HuH-7 (cell line): ENCODE results near the gene SLC35A1.

Source experiments
- DNase-seq: peaks from one replicate; pipeline ENCODE4 v3.0.0; 2011; ENCODE audit warnings: low spot score

SLC35A1 gene

DNA sequence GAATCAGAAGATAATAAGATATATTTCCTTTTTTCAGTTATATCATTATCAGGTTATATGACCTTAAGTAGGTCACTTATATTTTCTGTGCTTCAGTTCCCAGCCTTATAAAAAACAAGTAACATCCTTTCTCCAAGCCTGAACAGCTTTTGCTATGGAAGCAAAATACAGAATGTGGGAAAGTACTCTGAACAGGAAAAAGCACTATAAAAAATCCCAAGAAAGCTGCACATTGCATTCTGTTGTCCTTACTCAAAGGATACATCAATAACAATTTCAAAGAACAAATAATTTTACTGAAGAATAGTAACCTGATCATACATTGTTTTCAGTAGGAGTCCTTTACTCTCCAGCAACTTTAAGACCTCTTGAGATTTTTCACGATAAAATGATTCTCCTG, 56.4 kb downstream of the SLC35A1 start:
- no peak for DNase-seq

DNA sequence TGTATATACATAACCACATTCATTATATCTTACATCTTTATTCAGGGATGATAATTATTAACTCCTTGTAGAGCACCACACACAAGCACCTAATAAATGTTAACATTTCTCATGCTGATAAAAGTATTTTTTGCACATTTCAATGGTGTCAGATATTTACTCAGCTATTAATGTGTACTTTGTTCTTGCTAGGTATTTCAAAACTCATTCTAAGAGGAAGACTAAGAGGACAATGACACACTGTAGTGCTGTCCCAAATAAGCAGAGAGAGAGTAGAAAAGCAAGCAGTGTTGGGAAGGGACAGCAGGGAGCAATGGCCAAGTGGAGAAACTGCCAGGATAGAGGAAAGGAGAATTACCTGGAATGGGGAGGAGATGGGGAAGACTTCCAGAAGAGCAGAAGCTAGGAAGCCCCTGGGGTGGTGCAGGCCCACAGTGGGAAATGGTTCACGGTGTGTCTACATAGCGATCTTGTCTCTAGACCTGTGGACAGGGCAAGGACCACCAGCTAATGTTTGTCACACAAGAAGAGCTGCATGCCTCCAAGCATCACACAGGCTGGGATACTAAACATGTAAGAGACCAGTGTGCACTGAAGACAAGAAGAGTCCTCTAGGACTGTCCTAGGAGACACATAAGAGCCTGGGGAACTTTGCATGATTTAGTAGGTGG, 61.7 kb downstream of the SLC35A1 start:
- DNase-seq = peak; percentile 43

DNA sequence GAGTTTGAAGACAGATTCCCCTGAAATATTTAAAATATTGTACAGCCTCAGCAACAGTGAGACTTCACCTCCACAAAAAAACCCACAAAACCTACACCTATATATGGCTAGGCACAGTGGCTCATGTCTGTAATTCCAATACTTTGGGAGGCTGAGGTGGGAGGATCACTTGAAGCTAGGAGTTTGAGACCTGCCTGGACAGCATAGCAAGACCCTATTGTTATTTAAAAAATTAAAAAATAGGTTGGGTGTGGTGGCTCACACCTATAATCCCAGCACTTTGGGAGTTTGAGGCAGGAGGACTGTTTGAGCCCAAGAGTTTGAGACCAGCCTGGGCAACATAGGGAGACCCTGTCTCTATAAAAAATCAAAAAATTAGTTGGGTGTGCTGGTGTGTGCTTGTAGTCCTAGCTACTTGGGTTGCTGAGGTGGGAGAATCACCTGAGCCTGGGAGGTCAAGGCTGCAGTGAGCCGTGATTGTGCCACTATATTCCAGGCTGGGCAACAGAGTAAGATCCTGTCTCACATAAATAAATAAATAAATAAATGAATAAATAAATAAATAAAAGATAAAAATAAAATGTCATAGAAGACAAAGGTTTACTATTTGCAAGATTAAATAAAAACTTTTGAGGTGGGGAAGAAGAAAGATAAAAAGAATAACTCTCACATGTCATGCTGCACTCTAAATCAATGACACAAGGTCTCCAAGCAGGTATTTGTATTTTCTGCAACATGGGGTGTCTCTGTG, 65.9 kb downstream of the SLC35A1 start:
- no peak for DNase-seq

DNA sequence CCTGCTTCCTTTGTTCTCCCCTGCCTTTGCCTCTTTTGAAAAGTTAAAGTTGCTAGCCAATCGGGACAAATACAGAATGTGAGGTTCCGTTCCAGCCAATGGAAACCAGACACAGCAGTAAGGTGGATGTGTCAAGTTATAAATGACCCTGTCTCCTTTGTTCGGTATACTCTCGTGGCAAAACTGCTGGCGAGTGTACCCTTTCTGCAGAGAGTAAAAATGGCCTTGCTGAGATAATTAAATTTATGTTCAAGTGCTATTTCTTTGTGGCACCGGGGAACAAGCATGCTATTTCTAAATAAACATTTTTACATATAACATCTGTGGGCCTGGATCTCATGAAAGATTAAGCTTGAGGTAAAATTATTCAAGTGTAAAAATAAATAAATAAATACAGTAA, 66.8 kb downstream of the SLC35A1 start:
- DNase-seq = no peak

DNA sequence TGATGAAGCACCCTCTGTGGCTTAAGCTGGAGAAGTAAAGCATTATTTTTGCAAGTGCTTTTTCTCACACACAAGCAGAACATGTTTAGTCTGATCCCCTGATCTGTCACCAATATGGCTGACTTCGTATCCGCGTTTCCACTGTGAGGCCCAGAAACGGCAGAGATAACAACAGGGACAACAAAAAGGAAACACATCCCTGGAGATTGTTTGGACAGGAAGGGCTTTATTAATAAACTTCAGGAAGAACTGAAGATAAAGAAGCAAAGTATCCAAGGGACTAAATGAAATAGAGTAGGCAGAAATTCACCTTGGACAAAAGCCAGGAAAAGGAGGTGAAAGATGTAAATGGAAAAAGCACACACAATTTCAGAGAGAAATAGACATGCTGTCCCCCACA, 67.8 kb downstream of the SLC35A1 start:
- DNase-seq = no peak

DNA sequence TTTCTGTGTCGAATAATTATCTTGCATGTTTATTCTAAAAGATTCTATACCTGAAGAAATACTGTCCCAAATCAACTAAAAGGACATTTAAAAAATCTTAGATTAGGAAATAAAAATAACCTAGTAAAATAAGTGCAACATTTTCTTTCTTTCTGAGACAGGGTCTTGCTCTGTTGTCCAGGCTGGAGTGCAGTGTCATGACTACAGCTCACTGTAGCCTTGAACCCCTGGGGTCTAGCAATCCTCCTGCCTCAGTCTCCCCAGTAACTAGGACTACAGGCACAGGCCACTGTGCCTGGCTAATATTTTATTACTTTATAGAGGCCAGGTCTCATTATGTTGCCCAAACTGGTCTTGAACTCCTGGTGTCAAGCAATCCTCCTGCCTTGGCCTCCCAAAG, 68.3 kb downstream of the SLC35A1 start:
- no peak for DNase-seq

DNA sequence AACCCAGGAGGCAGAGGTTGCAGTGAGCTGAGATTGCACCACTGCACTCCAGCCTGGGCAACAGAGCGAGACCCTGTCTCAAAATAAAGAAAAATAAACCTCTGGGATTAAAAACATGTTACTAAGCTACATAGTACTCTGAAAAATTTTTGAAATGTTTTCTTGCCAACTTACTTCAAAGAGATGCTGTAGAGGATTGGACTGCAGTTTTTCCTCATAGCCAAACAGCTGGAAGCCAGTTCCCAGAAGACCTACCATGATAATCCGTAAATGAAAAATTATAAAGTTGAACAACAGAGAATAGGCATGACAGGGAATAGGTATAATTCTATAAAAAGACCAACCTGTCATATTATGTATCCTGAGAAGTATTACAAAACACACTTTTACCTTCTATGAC, 69.0 kb downstream of the SLC35A1 start:
- DNase-seq = no peak

DNA sequence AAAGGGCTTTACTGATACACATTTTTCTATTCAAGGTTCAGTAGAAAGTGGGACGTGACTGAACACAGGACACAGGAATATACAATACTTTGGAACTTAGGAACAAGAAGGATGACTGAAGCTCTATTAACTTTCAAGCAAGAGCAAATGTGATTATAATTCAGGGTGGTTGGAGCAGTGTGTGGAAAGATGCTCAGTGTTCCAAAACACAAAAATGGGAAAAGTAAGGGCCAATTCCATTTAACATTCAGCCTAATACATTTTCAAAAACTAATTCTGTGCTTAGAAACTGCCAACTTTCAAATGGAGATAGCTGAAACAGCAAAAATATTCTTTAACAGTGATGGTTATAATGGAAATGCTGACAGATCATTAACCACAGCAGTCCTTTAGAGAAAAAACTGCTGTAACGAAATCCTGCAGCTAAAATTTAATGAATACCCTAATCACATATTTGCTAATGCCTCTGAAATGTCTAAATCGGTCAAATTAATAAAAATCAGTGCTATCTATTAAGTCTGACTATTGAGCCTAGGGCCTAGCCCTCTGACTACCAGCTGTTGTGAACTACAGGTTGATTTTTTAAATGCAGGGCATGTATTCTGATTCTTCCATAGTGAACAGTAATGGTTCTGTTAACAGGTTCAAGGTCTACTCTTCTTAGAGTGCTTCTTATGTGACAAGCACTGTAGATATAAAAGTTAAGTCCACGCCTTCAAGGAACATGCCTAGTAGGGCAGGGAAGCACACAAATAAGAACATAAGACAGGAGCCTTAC, 71.1 kb downstream of the SLC35A1 start:
- DNase-seq = no peak

DNA sequence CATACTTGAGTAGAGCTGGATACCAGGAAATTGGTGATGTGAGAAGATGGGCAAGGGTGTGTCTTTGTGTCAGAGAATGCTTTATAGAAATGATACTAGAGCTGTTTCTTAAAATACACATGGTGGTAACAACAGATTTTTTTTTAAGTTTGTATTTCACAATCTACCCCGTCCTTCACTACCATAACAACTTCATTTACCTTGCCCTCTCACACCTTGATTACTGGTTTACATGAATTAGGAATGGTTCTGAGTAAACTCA, 71.6 kb downstream of the SLC35A1 start:
- no peak for DNase-seq

DNA sequence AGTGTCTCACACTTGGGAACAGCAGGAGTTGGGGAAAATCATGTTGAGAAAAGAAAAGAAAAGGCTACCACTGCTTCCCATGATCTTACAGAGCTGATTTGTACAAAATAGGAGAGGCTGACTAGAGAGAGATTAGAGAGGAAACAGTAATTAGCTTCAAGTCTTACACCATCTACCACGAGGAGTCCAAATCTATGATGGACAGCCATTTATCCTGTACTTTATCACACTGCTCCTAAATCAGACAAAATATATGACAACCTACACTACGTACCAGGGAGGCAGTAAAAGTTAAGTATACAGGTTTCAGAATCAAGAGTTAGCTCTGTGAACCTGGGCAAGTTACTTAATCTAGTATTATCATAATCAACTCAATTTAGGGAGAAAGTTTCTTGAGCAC, 79.0 kb downstream of the SLC35A1 start:
- DNase-seq = no peak

DNA sequence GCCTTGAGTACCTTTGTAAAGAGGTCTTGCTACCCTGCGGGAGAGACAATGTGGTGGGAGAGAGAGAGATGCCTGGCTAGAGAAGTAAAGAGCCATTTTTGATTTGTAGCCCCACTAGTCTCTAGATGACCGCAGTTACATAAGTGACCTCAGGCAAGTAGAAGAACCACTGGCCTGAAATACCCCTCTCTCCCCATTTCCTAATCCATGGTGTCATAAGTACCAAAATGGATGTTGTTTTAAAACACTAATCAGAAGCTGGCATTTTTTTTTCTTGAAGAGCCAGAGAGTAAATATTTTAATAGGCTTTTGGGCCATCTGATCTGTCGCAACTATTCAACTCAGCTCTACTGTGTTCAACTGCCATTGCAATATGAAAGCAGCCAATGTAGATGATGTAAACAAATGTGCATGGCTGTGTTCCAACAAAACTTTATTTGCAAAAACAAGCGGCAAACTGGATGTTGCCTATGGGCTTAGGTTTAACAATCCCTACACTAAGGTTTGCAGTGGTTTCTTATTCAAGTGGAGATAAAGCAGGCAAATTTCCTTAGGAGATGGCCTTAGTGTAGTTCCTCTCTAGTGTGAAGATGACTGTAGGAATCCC, 80.5 kb downstream of the SLC35A1 start:
- no peak for DNase-seq

DNA sequence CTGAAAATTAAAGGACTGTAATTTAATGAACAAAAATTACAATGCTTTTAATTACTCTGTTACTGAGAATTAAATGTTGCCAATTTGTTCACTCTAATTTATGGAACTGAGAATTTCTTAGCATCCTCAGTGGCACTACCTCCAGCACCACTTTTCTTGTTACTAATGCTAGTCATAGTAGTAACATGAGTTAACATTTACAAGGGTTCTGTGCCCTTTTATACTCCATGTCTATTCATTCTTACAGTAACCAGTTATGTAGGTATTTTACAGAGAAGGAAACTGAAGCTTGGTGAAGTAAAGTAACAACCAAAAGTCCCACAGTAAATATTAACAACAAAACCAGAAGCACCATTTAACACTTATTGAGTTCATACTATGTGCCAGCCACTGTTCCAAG, 82.7 kb downstream of the SLC35A1 start:
- no peak for DNase-seq

DNA sequence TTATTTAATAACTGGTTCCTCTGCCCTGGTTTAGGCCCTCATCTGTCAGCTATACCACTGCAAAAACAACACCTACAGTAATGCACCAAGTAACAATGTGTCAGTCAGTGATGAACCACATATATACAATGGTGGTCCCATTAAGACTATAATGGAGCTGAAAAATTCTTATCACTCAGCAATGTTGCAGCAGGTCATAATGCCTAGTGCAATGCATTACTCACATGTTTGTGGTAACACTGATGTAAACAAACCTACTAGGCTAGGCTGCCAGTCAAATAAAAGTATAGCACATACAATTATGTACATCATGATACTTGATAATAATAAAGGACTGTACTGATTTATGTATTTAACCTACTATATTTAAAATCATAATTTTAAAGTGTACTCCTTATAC, 85.7 kb downstream of the SLC35A1 start:
- DNase-seq = no peak

DNA sequence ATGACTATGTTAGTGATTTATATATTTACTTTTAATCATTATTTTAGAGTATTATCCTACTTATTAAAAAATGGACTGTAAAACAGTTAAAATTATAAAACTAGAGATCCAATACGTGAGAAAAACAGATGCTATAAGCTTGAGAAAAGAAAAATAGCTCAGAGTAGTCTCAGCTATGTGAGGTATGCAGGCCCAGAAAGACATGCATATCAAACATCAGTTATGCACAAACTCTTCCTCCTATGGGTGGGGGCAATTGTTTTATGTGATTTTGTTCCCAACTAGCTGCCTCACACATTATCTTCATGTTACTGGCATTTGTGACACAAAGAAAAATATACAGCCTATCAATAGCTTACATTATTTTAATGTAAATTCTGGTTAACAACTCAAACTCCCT, 88.2 kb downstream of the SLC35A1 start:
- DNase-seq = no peak
